ENCODE results near the gene B3GALT5. TPM values are rescaled to one million over a fixed set of nuclear protein-coding genes. Genes with fewer than 3 reads are reported as not detected.

The B3GALT5 gene
- total RNA-seq, 1 donor from 2014 or later: 2.5 TPM

- H3K4me3 Mint-ChIP-seq (ENCODE audit: unreplicated experiment): peak overlapping the region; percentile 69
- peak overlapping the region; percentile 82 for H3K27ac Mint-ChIP-seq (ENCODE audit: unreplicated experiment)
- DNase-seq (ENCODE audit: low read depth): no peak
Observed at GRCh38 chr21:39610703-39611102, 2.0 kb upstream of the B3GALT5 start.

GRCh38 chr21:39611551-39612190 lies 1.1 kb upstream of the B3GALT5 start:
- TF ChIP-seq EZH2 (IDR thresholded peaks at IDR 0.05; ENCODE audit: insufficient read depth, low read length): no peak
- TF ChIP-seq CTCF (IDR thresholded peaks at IDR 0.05; ENCODE audit: insufficient read depth, low read depth, low read length): no peak
- no peak overlapping the region for H3K27ac ChIP-seq (ENCODE audit: low read depth, low read length)
- H3K9me3 Mint-ChIP-seq (ENCODE audit: unreplicated experiment): no peaks in the 10 kb centered on the region
- H2AFZ ChIP-seq (ENCODE audit: low read depth, low read length): peak overlapping the region; percentile 72
- peaks cover 27% of the 10 kb centered on the region for H3K4me1 ChIP-seq (ENCODE audit: insufficient read depth, low read length)
- peak overlapping the region; percentile 87 for H3K4me2 ChIP-seq (ENCODE audit: low read length)
- peaks cover 18% of the 10 kb centered on the region for H3K4me1 Mint-ChIP-seq (ENCODE audit: low read depth, unreplicated experiment)
- H3K4me3 ChIP-seq (ENCODE audit: insufficient read depth, low read depth, low read length): no peak overlapping the region
- no peaks in the 10 kb centered on the region for H3K36me3 ChIP-seq (ENCODE audit: insufficient read depth, low read length)
- H3K79me2 ChIP-seq (ENCODE audit: insufficient read depth, low read length): no peaks in the 10 kb centered on the region
- H3K27me3 ChIP-seq (ENCODE audit: insufficient read depth, low read length): no peaks in the 10 kb centered on the region
- no peaks in the 10 kb centered on the region for H3K36me3 Mint-ChIP-seq (ENCODE audit: low read depth, unreplicated experiment)
- no peaks in the 10 kb centered on the region for H4K20me1 ChIP-seq (ENCODE audit: insufficient read depth, low read length)
- H3K9ac ChIP-seq (ENCODE audit: low read length): peak overlapping the region; percentile 7
- H3K4me3 Mint-ChIP-seq (ENCODE audit: unreplicated experiment): peak overlapping the region; percentile 84
- DNase-seq (ENCODE audit: low read depth) (no peak), FAIRE-seq (no peak)
- H3K27ac Mint-ChIP-seq (ENCODE audit: unreplicated experiment): no peak overlapping the region
- no peaks in the 10 kb centered on the region for H3K9me3 ChIP-seq (ENCODE audit: insufficient read depth, low read depth, low read length)
- H3K27me3 Mint-ChIP-seq (ENCODE audit: low read depth, unreplicated experiment): peaks cover 13% of the 10 kb centered on the region

More at GRCh38 chr21:39610703-39611102, 2.0 kb upstream of the B3GALT5 start:
- Histone ChIP-seq H3K9ac (ENCODE audit: low read length) (no peak overlapping the region), H2AFZ (ENCODE audit: low read depth, low read length) (no peak overlapping the region), H4K20me1 (ENCODE audit: insufficient read depth, low read length) (no peaks in the 10 kb centered on the region), H3K9me3 (ENCODE audit: insufficient read depth, low read depth, low read length) (no peaks in the 10 kb centered on the region), H3K4me1 (ENCODE audit: insufficient read depth, low read length) (peaks cover 27% of the 10 kb centered on the region), H3K4me2 (ENCODE audit: low read length) (peak overlapping the region; percentile 15), H3K27ac (ENCODE audit: low read depth, low read length) (no peak overlapping the region), H3K4me3 (ENCODE audit: insufficient read depth, low read depth, low read length) (no peak overlapping the region), H3K36me3 (ENCODE audit: insufficient read depth, low read length) (no peaks in the 10 kb centered on the region), H3K79me2 (ENCODE audit: insufficient read depth, low read length) (no peaks in the 10 kb centered on the region), H3K27me3 (ENCODE audit: insufficient read depth, low read length) (no peaks in the 10 kb centered on the region)
- no peaks in the 10 kb centered on the region for H3K9me3 Mint-ChIP-seq (ENCODE audit: unreplicated experiment)
- no peak for TF ChIP-seq CTCF (IDR thresholded peaks at IDR 0.05; ENCODE audit: insufficient read depth, low read depth, low read length)
- TF ChIP-seq EZH2 (IDR thresholded peaks at IDR 0.05; ENCODE audit: insufficient read depth, low read length): no peak
- no peak for FAIRE-seq
- peaks cover 18% of the 10 kb centered on the region for H3K4me1 Mint-ChIP-seq (ENCODE audit: low read depth, unreplicated experiment)
- H3K27me3 Mint-ChIP-seq (ENCODE audit: low read depth, unreplicated experiment): peaks cover 13% of the 10 kb centered on the region
- H3K36me3 Mint-ChIP-seq (ENCODE audit: low read depth, unreplicated experiment): no peaks in the 10 kb centered on the region
